Myocyte (in vitro differentiated cells): Measurements from ENCODE around the gene FAM124B. TPM values are rescaled to one million over a fixed set of nuclear protein-coding genes. Genes with fewer than 3 reads are reported as not detected.

Source experiments
- DNase-seq: peaks from one replicate; pipeline ENCODE4 v3.0.0-alpha.2; 2012; ENCODE audit warnings: low read depth
- total RNA-seq: library from RNA; depleted of rRNA; stranded (reverse); fragments of >200 nt; gene quantifications from 2 replicates; pipeline ENCODE4 v1.2.3, GENCODE V29; 2014

FAM124B gene
- total RNA-seq, 1 donor from 2014 or later = 0.32 TPM

GRCh38 chr2:224345492-224345891, 56.4 kb downstream of the FAM124B start:
- DNase-seq = no peak

- DNase-seq = no peak
Measured at GRCh38 chr2:224343226-224343625, 58.7 kb downstream of the FAM124B start.

- DNase-seq = no peak
Measured at GRCh38 chr2:224335991-224336390, 65.9 kb downstream of the FAM124B start.

GRCh38 chr2:224334726-224335125, 67.2 kb downstream of the FAM124B start:
- no peak for DNase-seq

GRCh38 chr2:224333726-224334482, 68.0 kb downstream of the FAM124B start:
- no peak for DNase-seq

- no peak for DNase-seq
Measured at GRCh38 chr2:224331698-224332097, 70.2 kb downstream of the FAM124B start.

GRCh38 chr2:224328798-224329197, 73.1 kb downstream of the FAM124B start:
- no peak for DNase-seq

Other genes starting within 250 kb of the FAM124B start
- gene CUL3, start 183.3 kb upstream of the FAM124B start, total RNA-seq = 86.4 and 92.3 TPM in 2 replicates